ENCODE measurements around the gene RHOG. TPM values are rescaled to one million over a fixed set of nuclear protein-coding genes. Genes with fewer than 3 reads are reported as not detected.

RHOG gene
- total RNA-seq, 1 experiment from 2014 or later: 26.4 TPM

DNA sequence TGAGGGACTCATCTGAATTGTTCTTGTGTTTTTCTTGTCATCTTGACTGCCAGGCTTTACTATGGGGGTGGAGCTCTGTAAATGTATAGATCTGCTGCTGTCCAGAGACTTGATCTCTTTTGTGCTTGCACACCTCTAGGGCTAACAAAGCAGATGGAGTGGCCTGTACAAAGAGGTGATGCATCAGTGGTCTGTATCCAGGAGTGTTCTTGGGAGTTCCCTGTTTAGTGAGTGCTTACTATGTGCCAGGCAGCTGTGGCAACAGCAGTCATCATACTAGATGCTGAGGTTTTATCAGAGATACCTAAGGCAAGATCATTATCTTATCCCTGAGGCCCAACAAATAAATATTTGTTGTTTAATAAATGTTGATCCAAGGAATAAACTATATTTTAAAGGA is 48.1 kb upstream of the RHOG start:
- Histone ChIP-seq H2AFZ (ENCODE audit: low read length) (no peak overlapping the region), H3K56ac (ENCODE audit: insufficient read length, low read depth, low read length) (no peak overlapping the region), H3K23me2 (ENCODE audit: insufficient read length, low read depth, low read length, poor library complexity, severe bottlenecking) (no peaks in the 10 kb centered on the region), H3K27ac (ENCODE audit: insufficient read length, low read depth, low read length) (no peak overlapping the region), H3K23ac (ENCODE audit: insufficient read length, low read depth, low read length) (no peak overlapping the region), H4K20me1 (ENCODE audit: control insufficient read depth, insufficient read depth, insufficient read length) (no peaks in the 10 kb centered on the region), H3K18ac (ENCODE audit: insufficient read length, low read depth, low read length) (no peak overlapping the region), H2BK5ac (ENCODE audit: insufficient read length, low read length) (no peak overlapping the region), H3K9ac (ENCODE audit: extremely low read depth, insufficient read length, low read length) (no peak overlapping the region), H2BK20ac (ENCODE audit: low read depth, low read length, poor library complexity, severe bottlenecking) (no peak overlapping the region), H4K5ac (ENCODE audit: insufficient read length, low read depth, low read length) (no peak overlapping the region), H4K8ac (replicated peaks; ENCODE audit: insufficient read length, low read depth, low read length) (no peak overlapping the region), H3T11ph (ENCODE audit: low read length) (no peak overlapping the region), H3K79me1 (ENCODE audit: insufficient read depth, low read depth, low read length, poor library complexity, severe bottlenecking) (no peaks in the 10 kb centered on the region), H2AK5ac (ENCODE audit: insufficient read length, low read length) (no peak overlapping the region), H3K14ac (ENCODE audit: insufficient read depth, low read length) (no peak overlapping the region), H3K27me3 (ENCODE audit: insufficient read depth, low read length) (no peaks in the 10 kb centered on the region), H2BK15ac (ENCODE audit: low read depth, low read length) (no peak overlapping the region), H3K9me3 (ENCODE audit: control insufficient read depth, low read depth, low read length) (no peaks in the 10 kb centered on the region), H3K79me2 (ENCODE audit: insufficient read depth, low read length) (no peaks in the 10 kb centered on the region), H4K91ac (ENCODE audit: insufficient read length, low read depth, low read length) (no peak overlapping the region), H2BK120ac (ENCODE audit: low read depth, low read length, poor library complexity, severe bottlenecking) (no peak overlapping the region), H2BK12ac (ENCODE audit: insufficient read length, low read depth, low read length) (no peak overlapping the region), H3K4ac (ENCODE audit: low read depth, low read length) (no peak overlapping the region), H3K4me1 (ENCODE audit: insufficient read depth, low read length) (no peaks in the 10 kb centered on the region), H3K4me2 (ENCODE audit: insufficient read depth, insufficient read length, low read length) (no peak overlapping the region)
- no peak overlapping the region for H3K27ac Mint-ChIP-seq
- no peak for DNase-seq
- H3K27me3 Mint-ChIP-seq (ENCODE audit: low read depth): no peaks in the 10 kb centered on the region
- H3K4me1 Mint-ChIP-seq: no peaks in the 10 kb centered on the region
- H3K36me3 Mint-ChIP-seq (ENCODE audit: insufficient read depth in 1 of 3, low read depth in 3 of 3): no peaks in the 10 kb centered on the region
- H3K4me3 Mint-ChIP-seq: no peak overlapping the region
- TF ChIP-seq, protein P1, sequence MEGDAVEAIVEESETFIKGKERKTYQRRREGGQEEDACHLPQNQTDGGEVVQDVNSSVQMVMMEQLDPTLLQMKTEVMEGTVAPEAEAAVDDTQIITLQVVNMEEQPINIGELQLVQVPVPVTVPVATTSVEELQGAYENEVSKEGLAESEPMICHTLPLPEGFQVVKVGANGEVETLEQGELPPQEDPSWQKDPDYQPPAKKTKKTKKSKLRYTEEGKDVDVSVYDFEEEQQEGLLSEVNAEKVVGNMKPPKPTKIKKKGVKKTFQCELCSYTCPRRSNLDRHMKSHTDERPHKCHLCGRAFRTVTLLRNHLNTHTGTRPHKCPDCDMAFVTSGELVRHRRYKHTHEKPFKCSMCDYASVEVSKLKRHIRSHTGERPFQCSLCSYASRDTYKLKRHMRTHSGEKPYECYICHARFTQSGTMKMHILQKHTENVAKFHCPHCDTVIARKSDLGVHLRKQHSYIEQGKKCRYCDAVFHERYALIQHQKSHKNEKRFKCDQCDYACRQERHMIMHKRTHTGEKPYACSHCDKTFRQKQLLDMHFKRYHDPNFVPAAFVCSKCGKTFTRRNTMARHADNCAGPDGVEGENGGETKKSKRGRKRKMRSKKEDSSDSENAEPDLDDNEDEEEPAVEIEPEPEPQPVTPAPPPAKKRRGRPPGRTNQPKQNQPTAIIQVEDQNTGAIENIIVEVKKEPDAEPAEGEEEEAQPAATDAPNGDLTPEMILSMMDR (conservative IDR thresholded peaks at IDR 0.05): no peak
- H3K9me3 Mint-ChIP-seq: no peaks in the 10 kb centered on the region

Measured in H9 (cell line).